Breast epithelium (tissue), 4 donors: ENCODE results near the gene HS3ST1. TPM values are rescaled to one million over a fixed set of nuclear protein-coding genes. Genes with fewer than 3 reads are reported as not detected.

Source experiments
- DNase-seq, 2 donors: peaks; one replicate each; pipeline ENCODE4 v3.0.0-alpha.2; 2019; ENCODE audit warnings: low spot score in 2 of 2
- H3K27ac ChIP-seq, 2 donors: fragments of 200-600 bp; sonication (generic) in 1 of 2; one replicate each; pipeline ENCODE4 v1.5.1; 2016 to 2019; ENCODE audit warnings: mild to moderate bottlenecking in 1 of 2
- H3K27me3 ChIP-seq, 2 donors: fragments of 200-600 bp; sonication (generic) in 1 of 2; one replicate each; pipeline versions ENCODE4 v1.5.1 to v1.6.0; 2017 to 2019; ENCODE audit warnings: control low read depth in 1 of 2, mild to moderate bottlenecking in 1 of 2
- H3K36me3 ChIP-seq: fragments of 200-600 bp; one replicate; pipeline ENCODE4 v1.5.1; 2019
- H3K4me1 ChIP-seq, 2 donors: fragments of 200-600 bp; sonication (generic); one replicate each; pipeline ENCODE4 v1.5.1; 2016 to 2019; ENCODE audit warnings: control low read depth in 1 of 2
- H3K4me3 ChIP-seq, 3 donors: fragments of 200-600 bp; sonication (generic); 1 replicate in 2 of 3; 2 replicates in 1 of 3; pipeline ENCODE4 v1.5.1; 2016 to 2019; ENCODE audit warnings: mild to moderate bottlenecking in 3 of 3, moderate library complexity in 2 of 3
- H3K9me3 ChIP-seq, 2 donors: fragments of 200-600 bp; sonication (generic) in 1 of 2; one replicate each; pipeline ENCODE4 v1.5.1; 2016 to 2019; ENCODE audit warnings: control low read depth in 1 of 2
- CTCF ChIP-seq, 3 donors: fragments of 450-650 bp; IDR thresholded peaks; one replicate each; pipeline ENCODE4 v1.5.1; 2016 to 2017; ENCODE audit warnings: antibody characterized with exemption in 3 of 3, mild to moderate bottlenecking in 3 of 3, moderate library complexity in 3 of 3
- POLR2A ChIP-seq: fragments of 450-650 bp; IDR thresholded peaks from one replicate; pipeline ENCODE4 v1.6.1; 2016; ENCODE audit warnings: antibody characterized with exemption, mild to moderate bottlenecking, moderate library complexity
- POLR2AphosphoS5 ChIP-seq, 3 donors: sonication (generic); formaldehyde crosslinking; IDR thresholded peaks; one replicate each; pipeline ENCODE4 v1.6.1; 2017; ENCODE audit warnings: antibody characterized with exemption in 3 of 3
- intact Hi-C: fragments of 100-400 bp; cut with DNase I; formaldehyde crosslinking; loops from one replicate; pipeline ENCODE4 v1.15.1; 2023; ENCODE audit warnings: low total_unique reads
- total RNA-seq, 3 donors: library from RNA; depleted of rRNA; stranded (reverse); fragments of >200 nt; gene quantifications; one replicate each; pipeline ENCODE4 v1.1.0, GENCODE V29; 2016

HS3ST1 gene
- total RNA-seq, 3 donors from 2014 or later = 1.6 to 3.8 (median 3.6) TPM

GRCh38 chr4:11359591-11359990 is 69.1 kb downstream of the HS3ST1 start:
- Histone ChIP-seq H3K27me3 (no peaks in the 10 kb centered on the region), H3K27ac (no peak overlapping the region), H3K4me1 (no peaks in the 10 kb centered on the region), H3K36me3 (no peaks in the 10 kb centered on the region), H3K4me3 (no peak overlapping the region), H3K9me3 (no peaks in the 10 kb centered on the region)
- intact Hi-C loops = no loop called here
- TF ChIP-seq POLR2A (no peak), CTCF (IDR thresholded peaks at IDR 0.05) (no peak), POLR2AphosphoS5 (IDR thresholded peaks at IDR 0.05) (no peak)
- no peak for DNase-seq

- no peak for DNase-seq
- intact Hi-C loops = no loop called here
- TF ChIP-seq POLR2A = no peak
- TF ChIP-seq POLR2AphosphoS5 (IDR thresholded peaks at IDR 0.05) = no peak
- TF ChIP-seq CTCF (IDR thresholded peaks at IDR 0.05) = no peak
- Histone ChIP-seq H3K27ac (no peak overlapping the region), H3K9me3 (no peaks in the 10 kb centered on the region), H3K4me1 (no peaks in the 10 kb centered on the region), H3K36me3 (no peaks in the 10 kb centered on the region), H3K27me3 (no peaks in the 10 kb centered on the region), H3K4me3 (no peak overlapping the region)
These were observed 73.5 kb downstream of the HS3ST1 start for GRCh38 chr4:11355226-11355625.

GRCh38 chr4:11354531-11354930 is 74.2 kb downstream of the HS3ST1 start:
- intact Hi-C loops = no loop called here
- no peaks in the 10 kb centered on the region for H3K4me1 ChIP-seq
- no peaks in the 10 kb centered on the region for H3K9me3 ChIP-seq
- no peak overlapping the region for H3K27ac ChIP-seq
- no peaks in the 10 kb centered on the region for H3K27me3 ChIP-seq
- H3K4me3 ChIP-seq = no peak overlapping the region
- DNase-seq = no peak
- no peaks in the 10 kb centered on the region for H3K36me3 ChIP-seq
- TF ChIP-seq POLR2AphosphoS5 (IDR thresholded peaks at IDR 0.05) (no peak), POLR2A (no peak), CTCF (IDR thresholded peaks at IDR 0.05) (no peak)

- no peaks in the 10 kb centered on the region for H3K36me3 ChIP-seq
- intact Hi-C loops = no loop called here
- no peaks in the 10 kb centered on the region for H3K9me3 ChIP-seq
- no peaks in the 10 kb centered on the region for H3K4me1 ChIP-seq
- no peak for DNase-seq
- TF ChIP-seq CTCF (IDR thresholded peaks at IDR 0.05) (no peak), POLR2AphosphoS5 (IDR thresholded peaks at IDR 0.05) (no peak), POLR2A (no peak)
- no peak overlapping the region for H3K27ac ChIP-seq
- no peaks in the 10 kb centered on the region for H3K27me3 ChIP-seq
- H3K4me3 ChIP-seq = no peak overlapping the region
These were observed 80.1 kb downstream of the HS3ST1 start for GRCh38 chr4:11348449-11349088.

GRCh38 chr4:11344916-11345315 is 83.8 kb downstream of the HS3ST1 start:
- no peak overlapping the region for H3K4me3 ChIP-seq
- no peaks in the 10 kb centered on the region for H3K27me3 ChIP-seq
- no peaks in the 10 kb centered on the region for H3K36me3 ChIP-seq
- H3K4me1 ChIP-seq = no peaks in the 10 kb centered on the region
- DNase-seq = no peak
- TF ChIP-seq POLR2AphosphoS5 (IDR thresholded peaks at IDR 0.05) = no peak
- no peak for TF ChIP-seq POLR2A
- no peak for TF ChIP-seq CTCF (IDR thresholded peaks at IDR 0.05)
- intact Hi-C loops = no loop called here
- no peaks in the 10 kb centered on the region for H3K9me3 ChIP-seq
- H3K27ac ChIP-seq = no peak overlapping the region
